ENCODE measurements around the gene GPR61. TPM values are rescaled to one million over a fixed set of nuclear protein-coding genes. Genes with fewer than 3 reads are reported as not detected.

GPR61 gene
- total RNA-seq, 6 experiments from 2014 or later = not detected

DNA sequence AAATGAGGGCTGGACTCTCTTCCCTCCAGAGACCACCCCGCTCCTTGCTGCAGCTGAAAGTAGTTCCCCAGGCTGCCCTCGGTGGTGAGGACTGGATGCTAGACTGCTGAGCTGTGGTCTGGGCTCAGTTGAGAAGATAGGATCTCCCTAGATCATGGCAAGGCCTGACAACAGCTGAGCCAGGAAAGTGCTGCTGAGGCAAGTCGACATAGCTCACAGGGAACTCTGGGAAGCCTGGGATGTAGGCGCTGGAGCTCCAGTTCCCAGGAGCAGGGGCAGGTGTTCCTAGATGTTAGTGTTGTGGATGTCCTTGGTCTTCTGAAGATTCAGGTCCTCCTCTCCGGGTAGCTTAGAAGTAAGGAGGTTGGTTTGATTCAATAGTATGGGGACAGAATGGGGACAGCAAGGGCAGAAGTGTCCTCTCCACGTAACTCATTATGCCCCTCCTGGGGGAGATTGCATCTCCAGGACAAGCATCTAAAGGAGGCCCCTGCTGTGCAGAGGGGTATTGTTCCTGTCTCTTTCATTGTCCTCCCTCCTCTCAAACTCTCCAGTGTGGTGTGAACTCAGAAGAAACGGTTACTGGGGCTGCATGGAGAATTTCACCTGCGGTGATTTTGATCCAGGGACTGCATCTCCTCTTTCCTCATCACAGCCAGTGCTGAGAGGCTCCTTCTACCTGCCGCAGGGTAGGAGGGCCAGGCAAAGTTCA, 42.1 kb upstream of the GPR61 start:
- Histone ChIP-seq H3K27ac (no peak overlapping the region), H3K27me3 (no peaks in the 10 kb centered on the region), H3K4me3 (no peak overlapping the region), H3K9me3 (no peaks in the 10 kb centered on the region), H3K4me1 (peaks cover 0 to 9% (median 2%) of the 10 kb centered on the region in 4 donors), H3K36me3 (peaks cover 0 to 13% (median 0%) of the 10 kb centered on the region in 4 donors)
- ATAC-seq (no peak), DNase-seq (no peak)
- intact Hi-C loops (cut with DNase I) = loop anchor here in 1 of 2 donors (5.0 kb wide), 1 partner anchor 35 kb away; no protein-coding TSS in a partner anchor
- TF ChIP-seq, protein P1, sequence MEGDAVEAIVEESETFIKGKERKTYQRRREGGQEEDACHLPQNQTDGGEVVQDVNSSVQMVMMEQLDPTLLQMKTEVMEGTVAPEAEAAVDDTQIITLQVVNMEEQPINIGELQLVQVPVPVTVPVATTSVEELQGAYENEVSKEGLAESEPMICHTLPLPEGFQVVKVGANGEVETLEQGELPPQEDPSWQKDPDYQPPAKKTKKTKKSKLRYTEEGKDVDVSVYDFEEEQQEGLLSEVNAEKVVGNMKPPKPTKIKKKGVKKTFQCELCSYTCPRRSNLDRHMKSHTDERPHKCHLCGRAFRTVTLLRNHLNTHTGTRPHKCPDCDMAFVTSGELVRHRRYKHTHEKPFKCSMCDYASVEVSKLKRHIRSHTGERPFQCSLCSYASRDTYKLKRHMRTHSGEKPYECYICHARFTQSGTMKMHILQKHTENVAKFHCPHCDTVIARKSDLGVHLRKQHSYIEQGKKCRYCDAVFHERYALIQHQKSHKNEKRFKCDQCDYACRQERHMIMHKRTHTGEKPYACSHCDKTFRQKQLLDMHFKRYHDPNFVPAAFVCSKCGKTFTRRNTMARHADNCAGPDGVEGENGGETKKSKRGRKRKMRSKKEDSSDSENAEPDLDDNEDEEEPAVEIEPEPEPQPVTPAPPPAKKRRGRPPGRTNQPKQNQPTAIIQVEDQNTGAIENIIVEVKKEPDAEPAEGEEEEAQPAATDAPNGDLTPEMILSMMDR (IDR thresholded peaks at IDR 0.05) = no peak
- TF ChIP-seq POLR2A (IDR thresholded peaks at IDR 0.05) = no peak
- 36% methylated on average over 5 of the region's 9 CpGs for WGBS (ENCODE audit: insufficient coverage, low coverage, low lambda C conversion rate, missing lambda C conversion rate)

DNA sequence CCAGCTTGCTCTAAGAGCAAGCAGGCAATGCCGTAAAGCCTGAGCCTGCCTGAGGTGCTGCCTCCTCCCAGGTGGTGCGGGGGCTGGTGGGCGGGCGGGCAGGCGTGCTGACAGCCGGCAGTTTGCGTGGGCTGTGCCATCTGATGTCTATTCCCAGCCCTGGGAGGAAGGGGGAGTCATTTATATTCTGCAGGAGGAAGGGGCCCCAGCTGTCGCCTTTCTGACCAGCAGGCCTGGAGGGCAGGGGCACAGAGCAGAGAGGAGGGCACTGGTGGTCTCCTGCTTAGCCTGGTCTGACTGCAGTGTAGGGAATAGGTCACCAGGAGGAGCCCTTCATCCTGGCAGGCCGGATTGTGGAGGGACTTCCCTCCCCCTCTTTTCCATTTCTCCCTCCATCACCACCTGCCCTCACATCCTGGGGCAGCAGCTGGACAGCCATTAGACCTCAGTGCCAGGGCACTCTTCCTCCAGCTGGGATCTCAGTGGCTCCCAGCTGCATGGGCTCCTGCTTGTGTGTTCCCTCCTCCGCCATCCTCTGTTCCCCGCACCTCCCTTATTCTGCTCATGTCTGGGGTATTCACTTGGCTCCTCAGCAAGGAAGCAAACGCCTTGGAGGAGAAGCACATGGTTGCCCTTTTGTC, 41.4 kb upstream of the GPR61 start:
- Histone ChIP-seq H3K9me3 (no peaks in the 10 kb centered on the region), H3K36me3 (peaks cover 0 to 13% (median 0%) of the 10 kb centered on the region in 4 donors), H3K4me1 (peaks cover 0 to 9% (median 2%) of the 10 kb centered on the region in 4 donors), H3K4me3 (no peak overlapping the region), H3K27me3 (no peaks in the 10 kb centered on the region), H3K27ac (no peak overlapping the region)
- intact Hi-C loops (cut with DNase I) = loop anchor here in 1 of 2 donors (5.0 kb wide), 1 partner anchor 34 kb away; no protein-coding TSS in a partner anchor
- WGBS (ENCODE audit: insufficient coverage, low coverage, low lambda C conversion rate, missing lambda C conversion rate) = 64% methylated on average over 8 of the region's 12 CpGs
- DNase-seq (peak in 1 of 3 donors; percentile 44), ATAC-seq (no peak)
- no peak for TF ChIP-seq POLR2A (IDR thresholded peaks at IDR 0.05)
- TF ChIP-seq, protein P1 (IDR thresholded peaks at IDR 0.05) = peak; percentile 17 to 40 (median 38)

DNA sequence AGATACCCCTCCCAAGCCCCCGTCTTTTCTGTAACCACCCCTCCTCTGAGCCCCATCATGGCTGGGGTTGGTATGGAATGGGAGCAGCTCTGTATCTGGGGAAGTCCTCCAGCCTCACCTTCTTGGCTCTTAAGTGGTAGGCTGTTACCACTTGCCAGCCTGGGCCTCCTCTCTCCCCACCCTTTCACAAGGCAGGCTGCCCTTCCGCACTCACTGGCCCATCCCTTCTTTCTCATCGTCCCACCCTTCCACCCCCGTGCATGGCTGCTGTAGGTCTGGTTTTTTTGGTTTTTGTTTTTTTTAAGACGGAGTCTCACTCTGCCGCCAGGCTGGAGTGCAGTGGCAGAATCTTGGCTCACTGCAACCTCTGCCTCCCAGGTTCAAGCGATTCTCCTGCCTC, 40.6 kb upstream of the GPR61 start:
- no peak overlapping the region for H3K4me3 ChIP-seq
- TF ChIP-seq, protein P1 (IDR thresholded peaks at IDR 0.05) = no peak
- TF ChIP-seq POLR2A (IDR thresholded peaks at IDR 0.05) = no peak
- DNase-seq = no peak
- H3K4me1 ChIP-seq = peaks cover 0 to 6% (median 2%) of the 10 kb centered on the region in 4 donors
- H3K27me3 ChIP-seq = no peaks in the 10 kb centered on the region
- no peak overlapping the region for H3K27ac ChIP-seq
- no peaks in the 10 kb centered on the region for H3K9me3 ChIP-seq
- H3K36me3 ChIP-seq = peaks cover 0 to 13% (median 0%) of the 10 kb centered on the region in 4 donors
- intact Hi-C loops (cut with DNase I) = loop anchor here in 1 of 2 donors (5.0 kb wide), 1 partner anchor 33 kb away; no protein-coding TSS in a partner anchor
- 82% methylated on average over 6 of the region's 7 CpGs for WGBS (ENCODE audit: insufficient coverage, low coverage, low lambda C conversion rate, missing lambda C conversion rate)
- no peak for ATAC-seq

DNA sequence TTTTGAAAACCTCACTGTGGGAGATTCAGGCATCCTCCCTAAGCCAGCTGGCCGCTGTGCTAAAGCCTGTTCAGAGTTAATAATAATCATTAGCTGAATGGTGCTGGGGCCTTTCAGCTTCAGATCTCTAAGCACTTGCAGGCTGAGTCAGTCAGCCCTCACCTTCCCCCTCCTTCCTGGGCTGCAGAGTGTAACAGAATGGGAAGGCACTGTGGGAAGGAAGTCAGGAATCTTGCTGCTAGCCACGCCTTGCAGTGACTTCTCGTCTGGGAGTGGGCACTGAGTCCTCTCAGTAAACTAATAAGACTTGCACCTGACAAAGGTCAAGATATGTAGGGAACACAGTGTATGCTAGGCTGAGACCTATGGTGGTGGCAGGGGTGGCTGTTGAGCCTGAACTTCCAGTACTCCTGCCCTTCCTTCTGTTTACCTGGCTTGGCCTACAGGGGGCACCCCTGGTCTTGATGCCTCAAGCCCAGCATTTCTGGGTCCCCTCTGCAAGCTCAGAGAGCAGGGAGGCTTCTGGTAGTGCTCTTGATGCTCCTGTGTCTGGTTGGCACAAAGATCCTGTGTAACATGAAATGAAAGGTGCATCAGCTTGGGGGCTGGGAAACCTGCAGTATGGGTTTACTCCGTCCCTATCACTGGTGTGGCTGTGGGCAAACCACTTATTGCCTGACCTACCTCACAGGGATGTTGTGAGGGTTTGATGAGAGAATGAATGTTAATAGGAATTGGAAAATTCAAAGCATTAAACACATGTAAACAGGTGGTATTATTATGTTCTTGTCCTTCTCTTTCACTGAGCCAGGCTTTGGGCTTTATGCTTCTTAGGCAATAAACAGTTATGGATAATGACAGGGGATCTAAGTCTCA, 39.8 kb upstream of the GPR61 start:
- Histone ChIP-seq H3K4me3 (no peak overlapping the region), H3K9me3 (no peaks in the 10 kb centered on the region), H3K4me1 (peaks cover 0 to 2% (median under 1%) of the 10 kb centered on the region in 4 donors), H3K27me3 (no peaks in the 10 kb centered on the region), H3K27ac (no peak overlapping the region), H3K36me3 (peaks cover 0 to 13% (median 0%) of the 10 kb centered on the region in 4 donors)
- DNase-seq (peak in 1 of 3 donors; percentile 53), ATAC-seq (peak; percentile 60 to 70 (median 61))
- intact Hi-C loops (cut with DNase I) = loop anchor here in 1 of 2 donors (5.0 kb wide), 1 partner anchor 32 kb away; no protein-coding TSS in a partner anchor
- 89% methylated on average over 2 of the region's 4 CpGs for WGBS (ENCODE audit: insufficient coverage, low coverage, low lambda C conversion rate, missing lambda C conversion rate)
- no peak for TF ChIP-seq POLR2A (IDR thresholded peaks at IDR 0.05)
- TF ChIP-seq, protein P1 (IDR thresholded peaks at IDR 0.05) = peak; percentile 29 to 48 (median 40)

All from right lobe of liver (tissue), 6 donors.